ENCODE measurements around the gene MED26. TPM values are rescaled to one million over a fixed set of nuclear protein-coding genes. Genes with fewer than 3 reads are reported as not detected.

Gene MED26
- total RNA-seq, 3 donors from 2014 or later = 10.8 to 12.0 (median 11.2) TPM

- no peak for DNase-seq
- Histone ChIP-seq H3K4me3 (no peak overlapping the region), H3K4me1 (ENCODE audit: low read depth) (peaks cover 21% of the 10 kb centered on the region), H3K36me3 (ENCODE audit: low read depth) (no peaks in the 10 kb centered on the region), H3K9me3 (no peaks in the 10 kb centered on the region)
- TF ChIP-seq CTCF (IDR thresholded peaks at IDR 0.05) = no peak
- no peak for ATAC-seq
- intact Hi-C loops (cut with DNase I, micrococcal nuclease) = no loop called here
Observed at GRCh38 chr19:16540948-16541347, 87.1 kb downstream of the MED26 start.

GRCh38 chr19:16537111-16537510, 90.9 kb downstream of the MED26 start:
- intact Hi-C loops (cut with DNase I, micrococcal nuclease) = no loop called here
- Histone ChIP-seq H3K4me3 (no peak overlapping the region), H3K4me1 (ENCODE audit: low read depth) (peaks cover 15% of the 10 kb centered on the region), H3K36me3 (ENCODE audit: low read depth) (peaks cover 19% of the 10 kb centered on the region), H3K9me3 (no peaks in the 10 kb centered on the region)
- ATAC-seq = no peak
- TF ChIP-seq CTCF (IDR thresholded peaks at IDR 0.05) = no peak
- DNase-seq = no peak

- peaks cover 10% of the 10 kb centered on the region for H3K4me1 ChIP-seq (ENCODE audit: low read depth)
- peaks cover 26% of the 10 kb centered on the region for H3K36me3 ChIP-seq (ENCODE audit: low read depth)
- TF ChIP-seq CTCF (IDR thresholded peaks at IDR 0.05) = no peak
Observed at GRCh38 chr19:16536130-16536529, 91.9 kb downstream of the MED26 start.

GRCh38 chr19:16535381-16535780, 92.6 kb downstream of the MED26 start:
- DNase-seq (no peak), ATAC-seq (no peak)
- H3K36me3 ChIP-seq (ENCODE audit: low read depth) = peaks cover 28% of the 10 kb centered on the region
- TF ChIP-seq CTCF (IDR thresholded peaks at IDR 0.05) = no peak
- peaks cover 2% of the 10 kb centered on the region for H3K4me1 ChIP-seq (ENCODE audit: low read depth)
- intact Hi-C loops (cut with DNase I, micrococcal nuclease) = no loop called here
- H3K4me3 ChIP-seq = no peak overlapping the region
- H3K9me3 ChIP-seq = no peaks in the 10 kb centered on the region

More at GRCh38 chr19:16536130-16536529, 91.9 kb downstream of the MED26 start:
- Histone ChIP-seq H3K9me3 (no peaks in the 10 kb centered on the region), H3K4me3 (no peak overlapping the region)
- DNase-seq = no peak
- ATAC-seq = no peak
- intact Hi-C loops (cut with DNase I, micrococcal nuclease) = no loop called here

GRCh38 chr19:16532440-16533234, 95.4 kb downstream of the MED26 start:
- no peak for DNase-seq
- intact Hi-C loops (cut with DNase I, micrococcal nuclease) = no loop called here
- no peaks in the 10 kb centered on the region for H3K4me1 ChIP-seq (ENCODE audit: low read depth)
- no peak for TF ChIP-seq CTCF (IDR thresholded peaks at IDR 0.05)
- peaks cover 28% of the 10 kb centered on the region for H3K36me3 ChIP-seq (ENCODE audit: low read depth)
- no peak overlapping the region for H3K4me3 ChIP-seq
- H3K9me3 ChIP-seq = no peaks in the 10 kb centered on the region
- no peak for ATAC-seq
